Uterus (tissue), 2 donors: ENCODE measurements around the gene AP2B1.

Source experiments
- CTCF ChIP-seq, 4 experiments: fragments of 200-600 bp in 2 of 4; fragments of 450-650 bp in 2 of 4; sonication (generic) in 2 of 4; IDR thresholded peaks; one replicate each; pipeline ENCODE4 v1.5.1; 2016 to 2019; ENCODE audit warnings: antibody characterized with exemption in 4 of 4, mild to moderate bottlenecking in 2 of 4, moderate library complexity in 1 of 4
- POLR2A ChIP-seq, 2 donors: fragments of 450-650 bp; IDR thresholded peaks; one replicate each; pipeline ENCODE4 v1.6.1; 2016; ENCODE audit warnings: antibody characterized with exemption in 2 of 2, mild to moderate bottlenecking in 1 of 2, moderate library complexity in 1 of 2

DNA sequence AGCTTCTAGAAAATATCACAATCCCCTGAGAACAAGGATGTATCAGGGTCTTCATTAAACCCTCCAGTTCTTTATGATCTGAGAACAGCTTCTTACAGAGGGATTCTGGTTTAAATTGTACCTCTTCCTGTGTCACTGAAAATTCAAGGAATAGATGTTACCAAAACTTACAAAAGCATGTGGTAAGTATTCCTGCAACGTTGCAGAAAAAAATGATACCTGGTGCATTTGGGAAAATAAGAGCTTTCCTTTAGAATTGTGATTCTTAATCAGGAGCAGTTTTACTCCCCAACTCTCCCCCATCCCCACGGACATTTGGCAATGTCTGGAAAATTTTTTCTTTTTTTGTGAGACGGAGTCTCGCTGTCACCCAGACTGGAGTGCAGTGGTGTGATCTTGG, 33.8 kb upstream of the AP2B1 start:
- TF ChIP-seq CTCF (IDR thresholded peaks at IDR 0.05) (no peak), POLR2A (IDR thresholded peaks at IDR 0.05) (no peak)
